Vagina (tissue), 2 donors: ENCODE measurements around the gene CTSK. TPM values are rescaled to one million over a fixed set of nuclear protein-coding genes. Genes with fewer than 3 reads are reported as not detected.
A peak's percentile ranks its signal among the peaks of the same experiment; 100 is the strongest.

Experiments used
- DNase-seq, 2 donors: peaks; one replicate each; pipeline ENCODE4 v3.0.0-alpha.2; 2017; ENCODE audit errors: extremely low spot score in 2 of 2
- H3K27ac ChIP-seq: fragments of 200-600 bp; sonication (generic); one replicate; pipeline ENCODE4 v1.5.1; 2019
- H3K27me3 ChIP-seq: fragments of 200-600 bp; sonication (generic); one replicate; pipeline ENCODE4 v1.5.1; 2019
- H3K36me3 ChIP-seq, 2 donors: fragments of 200-600 bp; sonication (generic); one replicate each; pipeline ENCODE4 v1.5.1; 2017 to 2019
- H3K4me1 ChIP-seq: fragments of 200-600 bp; sonication (generic); one replicate; pipeline ENCODE4 v1.5.1; 2019
- H3K4me3 ChIP-seq, 2 donors: fragments of 200-600 bp; sonication (generic); 1 replicate in 1 of 2; 2 replicates in 1 of 2; pipeline ENCODE4 v1.5.1; 2016 to 2019
- H3K9me3 ChIP-seq: fragments of 200-600 bp; sonication (generic); one replicate; pipeline ENCODE4 v1.5.1; 2019
- CTCF ChIP-seq, 3 experiments: fragments of 450-650 bp in 2 of 3; fragments of 200-600 bp in 1 of 3; sonication (generic) in 1 of 3; IDR thresholded peaks; one replicate each; pipeline ENCODE4 v1.5.1; 2017 to 2019; ENCODE audit warnings: antibody characterized with exemption in 3 of 3, mild to moderate bottlenecking in 2 of 3, moderate library complexity in 2 of 3
- POLR2A ChIP-seq, 2 donors: fragments of 450-650 bp; IDR thresholded peaks; one replicate each; pipeline ENCODE4 v1.6.1; 2017; ENCODE audit warnings: antibody characterized with exemption in 2 of 2, mild to moderate bottlenecking in 2 of 2, moderate library complexity in 2 of 2
- POLR2AphosphoS5 ChIP-seq, 2 donors: sonication (generic); formaldehyde crosslinking; IDR thresholded peaks; one replicate each; pipeline ENCODE4 v1.9.0; 2017; ENCODE audit warnings: antibody characterized with exemption in 2 of 2, mild to moderate bottlenecking in 2 of 2, low read depth in 1 of 2; ENCODE audit not compliant: insufficient read depth in 1 of 2
- intact Hi-C: fragments of 100-400 bp; cut with DNase I; formaldehyde crosslinking; loops from one replicate; pipeline ENCODE4 v1.15.1; 2023
- total RNA-seq: library from RNA; depleted of rRNA; stranded (reverse); fragments of >200 nt; gene quantifications from one replicate; pipeline ENCODE4 v1.2.3, GENCODE V29; 2016

Gene CTSK
- total RNA-seq, 1 donor from 2014 or later, result 67.3 TPM

GRCh38 chr1:150810958-150811659 is 3.0 kb upstream of the CTSK start:
- H3K36me3 ChIP-seq, result peaks cover 0 to 46% of the 10 kb centered on the region in 2 donors
- no peaks in the 10 kb centered on the region for H3K9me3 ChIP-seq
- H3K4me3 ChIP-seq, result no peak overlapping the region
- no peak for TF ChIP-seq POLR2AphosphoS5 (IDR thresholded peaks at IDR 0.05; ENCODE audit: insufficient read depth in 1 of 2, low read depth in 1 of 2)
- no peak for TF ChIP-seq POLR2A (IDR thresholded peaks at IDR 0.05)
- peaks cover 4% of the 10 kb centered on the region for H3K4me1 ChIP-seq
- H3K27me3 ChIP-seq, result no peaks in the 10 kb centered on the region
- no peak for DNase-seq
- peak overlapping the region; percentile 85 for H3K27ac ChIP-seq
- intact Hi-C loops, result no loop called here

- peaks cover 0 to 33% of the 10 kb centered on the region in 2 donors for H3K36me3 ChIP-seq
- no peak for DNase-seq
- intact Hi-C loops, result no loop called here
- no peaks in the 10 kb centered on the region for H3K9me3 ChIP-seq
- no peak for TF ChIP-seq POLR2A (IDR thresholded peaks at IDR 0.05)
- TF ChIP-seq CTCF (IDR thresholded peaks at IDR 0.05), result no peak
- TF ChIP-seq POLR2AphosphoS5 (IDR thresholded peaks at IDR 0.05; ENCODE audit: insufficient read depth in 1 of 2, low read depth in 1 of 2), result no peak
- H3K4me1 ChIP-seq, result peaks cover 7% of the 10 kb centered on the region
- H3K4me3 ChIP-seq, result no peak overlapping the region
- H3K27ac ChIP-seq, result peak overlapping the region; percentile 85
- no peaks in the 10 kb centered on the region for H3K27me3 ChIP-seq
Measured at GRCh38 chr1:150809651-150810050, 1.6 kb upstream of the CTSK start.

- H3K27me3 ChIP-seq, result no peaks in the 10 kb centered on the region
- peak overlapping the region; percentile 85 for H3K27ac ChIP-seq
Measured at GRCh38 chr1:150808846-150809245, 786 bp upstream of the CTSK start.

GRCh38 chr1:150807249-150808023 is 624 bp downstream of the CTSK start:
- intact Hi-C loops, result no loop called here
- DNase-seq, result no peak

More at GRCh38 chr1:150808846-150809245, 786 bp upstream of the CTSK start:
- no peak for DNase-seq
- Histone ChIP-seq H3K9me3 (no peaks in the 10 kb centered on the region), H3K4me1 (peaks cover 10% of the 10 kb centered on the region), H3K36me3 (peaks cover 0 to 25% of the 10 kb centered on the region in 2 donors), H3K4me3 (peak overlapping the region; percentile 45)
- intact Hi-C loops, result no loop called here
- TF ChIP-seq POLR2AphosphoS5 (IDR thresholded peaks at IDR 0.05; ENCODE audit: insufficient read depth in 1 of 2, low read depth in 1 of 2), result peak in 1 of 2 donors; percentile 76
- no peak for TF ChIP-seq POLR2A (IDR thresholded peaks at IDR 0.05)

GRCh38 chr1:150805899-150806298 is 2.2 kb downstream of the CTSK start:
- H3K4me1 ChIP-seq, result peaks cover 10% of the 10 kb centered on the region
- H3K27ac ChIP-seq, result peak overlapping the region; percentile 83
- no peak for DNase-seq
- no peak for TF ChIP-seq CTCF (IDR thresholded peaks at IDR 0.05)
- TF ChIP-seq POLR2A (IDR thresholded peaks at IDR 0.05), result no peak
- no peak for TF ChIP-seq POLR2AphosphoS5 (IDR thresholded peaks at IDR 0.05; ENCODE audit: insufficient read depth in 1 of 2, low read depth in 1 of 2)
- no peaks in the 10 kb centered on the region for H3K27me3 ChIP-seq
- H3K36me3 ChIP-seq, result peaks cover 0 to 23% of the 10 kb centered on the region in 2 donors
- peak overlapping the region; percentile 45 for H3K4me3 ChIP-seq
- no peaks in the 10 kb centered on the region for H3K9me3 ChIP-seq
- intact Hi-C loops, result no loop called here

More at GRCh38 chr1:150807249-150808023, 624 bp downstream of the CTSK start:
- Histone ChIP-seq H3K4me1 (peaks cover 10% of the 10 kb centered on the region), H3K27ac (peak overlapping the region; percentile 83), H3K27me3 (no peaks in the 10 kb centered on the region), H3K36me3 (peaks cover 0 to 22% of the 10 kb centered on the region in 2 donors), H3K4me3 (peak overlapping the region; percentile 45), H3K9me3 (no peaks in the 10 kb centered on the region)
- no peak for TF ChIP-seq POLR2A (IDR thresholded peaks at IDR 0.05)
- TF ChIP-seq CTCF (IDR thresholded peaks at IDR 0.05), result no peak
- no peak for TF ChIP-seq POLR2AphosphoS5 (IDR thresholded peaks at IDR 0.05; ENCODE audit: insufficient read depth in 1 of 2, low read depth in 1 of 2)
